ENCODE results near the gene KLHL29. TPM values are rescaled to one million over a fixed set of nuclear protein-coding genes. Genes with fewer than 3 reads are reported as not detected.
A peak's percentile ranks its signal among the peaks of the same experiment; 100 is the strongest.

KLHL29 gene
- polyA plus RNA-seq, 1 of the 3 experiments (the other 2 are of a cell fraction): 4.6 TPM

DNA sequence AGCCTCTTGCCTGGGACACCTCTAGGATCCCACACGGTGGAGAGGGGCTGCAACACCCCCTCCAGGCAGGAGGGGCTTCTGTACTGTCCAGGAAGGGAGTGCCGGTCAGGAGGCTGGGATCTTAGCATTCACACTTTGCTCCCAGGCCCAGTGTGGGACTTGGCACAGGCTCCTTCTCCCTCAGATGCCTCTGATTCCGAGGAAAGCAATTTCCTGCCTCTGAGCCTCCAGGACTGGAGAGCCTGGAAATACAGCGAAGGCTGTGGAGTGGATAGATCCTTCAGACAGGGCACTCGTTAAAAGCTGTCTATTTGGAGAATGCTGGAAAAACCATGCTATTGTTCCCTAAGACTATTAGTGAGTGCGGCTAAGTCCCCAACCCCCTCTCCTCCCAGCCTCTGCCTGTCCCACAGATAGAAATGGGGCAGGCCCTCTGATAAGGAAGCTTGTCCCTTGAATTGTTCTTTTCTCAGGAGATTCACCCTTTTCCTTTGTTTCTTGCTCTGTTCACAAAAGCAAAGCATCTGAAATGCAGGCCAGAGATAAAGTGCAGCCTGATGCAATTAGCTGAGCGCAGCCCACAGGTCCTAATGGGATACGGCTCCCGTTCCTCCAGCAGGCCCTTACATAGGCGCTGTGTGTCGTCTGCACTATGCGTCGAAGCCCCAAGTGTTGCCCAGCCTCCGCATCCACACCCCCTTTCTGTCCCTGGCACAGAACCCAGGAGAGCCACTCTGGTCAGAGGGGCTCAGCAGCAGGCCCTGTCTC lies 252.2 kb downstream of the KLHL29 start (continued):
- TF ChIP-seq, protein P1, sequence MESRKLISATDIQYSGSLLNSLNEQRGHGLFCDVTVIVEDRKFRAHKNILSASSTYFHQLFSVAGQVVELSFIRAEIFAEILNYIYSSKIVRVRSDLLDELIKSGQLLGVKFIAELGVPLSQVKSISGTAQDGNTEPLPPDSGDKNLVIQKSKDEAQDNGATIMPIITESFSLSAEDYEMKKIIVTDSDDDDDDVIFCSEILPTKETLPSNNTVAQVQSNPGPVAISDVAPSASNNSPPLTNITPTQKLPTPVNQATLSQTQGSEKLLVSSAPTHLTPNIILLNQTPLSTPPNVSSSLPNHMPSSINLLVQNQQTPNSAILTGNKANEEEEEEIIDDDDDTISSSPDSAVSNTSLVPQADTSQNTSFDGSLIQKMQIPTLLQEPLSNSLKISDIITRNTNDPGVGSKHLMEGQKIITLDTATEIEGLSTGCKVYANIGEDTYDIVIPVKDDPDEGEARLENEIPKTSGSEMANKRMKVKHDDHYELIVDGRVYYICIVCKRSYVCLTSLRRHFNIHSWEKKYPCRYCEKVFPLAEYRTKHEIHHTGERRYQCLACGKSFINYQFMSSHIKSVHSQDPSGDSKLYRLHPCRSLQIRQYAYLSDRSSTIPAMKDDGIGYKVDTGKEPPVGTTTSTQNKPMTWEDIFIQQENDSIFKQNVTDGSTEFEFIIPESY (IDR thresholded peaks at IDR 0.05; ENCODE audit: borderline replicate concordance, low read depth): no peak
- TF ChIP-seq TCF12 (IDR thresholded peaks at IDR 0.05) (no peak; the same call in 1 of the 2 replicates), TEAD4 (IDR thresholded peaks at IDR 0.05; ENCODE audit: borderline replicate concordance, insufficient read depth) (no peak), FOXM1 (IDR thresholded peaks at IDR 0.05; ENCODE audit: low read depth) (no peak), FOXJ3 (CRISPR knock-in tag; IDR thresholded peaks at IDR 0.05) (peak; percentile 94), GATA2 (CRISPR knock-in tag; IDR thresholded peaks at IDR 0.05) (peak; percentile 94), CHD2 (IDR thresholded peaks at IDR 0.05; ENCODE audit: low read length, partially characterized antibody) (peak; percentile 83)
- TF ChIP-seq, protein P2, sequence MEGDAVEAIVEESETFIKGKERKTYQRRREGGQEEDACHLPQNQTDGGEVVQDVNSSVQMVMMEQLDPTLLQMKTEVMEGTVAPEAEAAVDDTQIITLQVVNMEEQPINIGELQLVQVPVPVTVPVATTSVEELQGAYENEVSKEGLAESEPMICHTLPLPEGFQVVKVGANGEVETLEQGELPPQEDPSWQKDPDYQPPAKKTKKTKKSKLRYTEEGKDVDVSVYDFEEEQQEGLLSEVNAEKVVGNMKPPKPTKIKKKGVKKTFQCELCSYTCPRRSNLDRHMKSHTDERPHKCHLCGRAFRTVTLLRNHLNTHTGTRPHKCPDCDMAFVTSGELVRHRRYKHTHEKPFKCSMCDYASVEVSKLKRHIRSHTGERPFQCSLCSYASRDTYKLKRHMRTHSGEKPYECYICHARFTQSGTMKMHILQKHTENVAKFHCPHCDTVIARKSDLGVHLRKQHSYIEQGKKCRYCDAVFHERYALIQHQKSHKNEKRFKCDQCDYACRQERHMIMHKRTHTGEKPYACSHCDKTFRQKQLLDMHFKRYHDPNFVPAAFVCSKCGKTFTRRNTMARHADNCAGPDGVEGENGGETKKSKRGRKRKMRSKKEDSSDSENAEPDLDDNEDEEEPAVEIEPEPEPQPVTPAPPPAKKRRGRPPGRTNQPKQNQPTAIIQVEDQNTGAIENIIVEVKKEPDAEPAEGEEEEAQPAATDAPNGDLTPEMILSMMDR (IDR thresholded peaks at IDR 0.05): no peak
- TF ChIP-seq, protein P3, sequence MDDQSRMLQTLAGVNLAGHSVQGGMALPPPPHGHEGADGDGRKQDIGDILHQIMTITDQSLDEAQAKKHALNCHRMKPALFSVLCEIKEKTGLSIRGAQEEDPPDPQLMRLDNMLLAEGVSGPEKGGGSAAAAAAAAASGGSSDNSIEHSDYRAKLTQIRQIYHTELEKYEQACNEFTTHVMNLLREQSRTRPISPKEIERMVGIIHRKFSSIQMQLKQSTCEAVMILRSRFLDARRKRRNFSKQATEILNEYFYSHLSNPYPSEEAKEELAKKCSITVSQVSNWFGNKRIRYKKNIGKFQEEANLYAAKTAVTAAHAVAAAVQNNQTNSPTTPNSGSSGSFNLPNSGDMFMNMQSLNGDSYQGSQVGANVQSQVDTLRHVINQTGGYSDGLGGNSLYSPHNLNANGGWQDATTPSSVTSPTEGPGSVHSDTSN (IDR thresholded peaks at IDR 0.05): no peak; the same call in 1 of the 2 replicates

DNA sequence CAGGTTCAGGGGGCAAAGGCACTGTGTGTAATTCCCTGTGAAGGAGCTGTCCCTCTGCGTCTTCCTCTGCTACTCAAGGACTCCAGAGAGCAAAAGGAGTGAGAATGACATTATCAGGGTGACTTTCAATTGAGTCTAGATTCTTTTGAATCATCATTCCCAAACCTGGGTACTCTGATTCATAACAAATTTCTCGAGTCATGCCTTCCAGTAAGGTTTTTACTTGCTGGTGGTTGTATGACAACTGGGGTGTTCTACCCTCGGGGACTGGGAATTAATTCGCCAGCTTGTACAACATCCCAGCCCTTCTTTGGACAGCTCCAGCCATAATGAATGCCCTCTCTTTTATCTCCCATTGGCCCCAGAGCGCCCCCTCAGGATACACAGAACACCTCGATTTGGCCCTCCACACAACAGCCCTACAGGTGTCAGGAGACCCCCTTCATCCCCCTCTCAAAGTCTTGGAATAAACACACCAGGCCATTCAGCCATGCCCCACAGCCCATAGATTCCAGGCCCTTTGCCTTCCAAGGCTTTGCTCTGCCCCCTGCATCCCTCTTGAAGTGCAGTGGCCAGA lies 254.5 kb downstream of the KLHL29 start:
- Histone ChIP-seq H3K27me3 (ENCODE audit: insufficient read depth) (no peaks in the 10 kb centered on the region), H3K79me2 (ENCODE audit: insufficient read depth) (no peaks in the 10 kb centered on the region), H3K4me3 (ENCODE audit: low read depth in 2 of 2, low read length in 1 of 2) (no peak overlapping the region), H2AFZ (ENCODE audit: low read depth) (no peak overlapping the region), H3K9ac (no peak overlapping the region), H3K36me3 (replicated peaks in 1 of 2; ENCODE audit: control insufficient read depth in 1 of 2, insufficient read depth in 2 of 2, low read length in 1 of 2) (peaks cover 0 to 3% of the 10 kb centered on the region in 2 experiments), H3K4me1 (ENCODE audit: control insufficient read depth in 1 of 2, insufficient read depth in 2 of 2, low read depth in 1 of 2, low read length in 1 of 2) (peaks cover 16 to 38% of the 10 kb centered on the region in 2 experiments), H3K9me2 (no peaks in the 10 kb centered on the region), H3K27ac (ENCODE audit: low read depth in 2 of 2, low read length in 1 of 2) (no peak overlapping the region), H3K9me3 (no peaks in the 10 kb centered on the region), H3K4me2 (no peak overlapping the region), H4K20me1 (ENCODE audit: insufficient read depth) (no peaks in the 10 kb centered on the region), H3F3A (replicated peaks; ENCODE audit: insufficient read depth) (peaks cover 9% of the 10 kb centered on the region)
- WGBS (ENCODE audit: low lambda C conversion rate): 67% methylated on average over 6 of the region's 6 CpGs
- CTCF ChIA-PET: interaction anchor here (0.9 to 1.8 kb wide), 2 partner anchors 16 to 120 kb away, joined by 4 to 7 read pairs; no protein-coding TSS in a partner anchor
- TF ChIP-seq MXI1 (IDR thresholded peaks at IDR 0.05; ENCODE audit: low read depth, low read length) (no peak), NFIC (IDR thresholded peaks at IDR 0.05; ENCODE audit: borderline replicate concordance) (no peak), SIN3A (IDR thresholded peaks at IDR 0.05; ENCODE audit: borderline replicate concordance, low read depth, low read length) (no peak), TCF12 (IDR thresholded peaks at IDR 0.05) (no peak), JUND (IDR thresholded peaks at IDR 0.05) (no peak), RXRA (IDR thresholded peaks at IDR 0.05; ENCODE audit: borderline replicate concordance, low read depth) (no peak), POLR2AphosphoS5 (IDR thresholded peaks at IDR 0.05; ENCODE audit: low read depth, low read length) (no peak), GABPA (IDR thresholded peaks at IDR 0.05; ENCODE audit: low read depth) (no peak), FOXJ3 (CRISPR knock-in tag; IDR thresholded peaks at IDR 0.05) (no peak)
- TF ChIP-seq, protein P4, sequence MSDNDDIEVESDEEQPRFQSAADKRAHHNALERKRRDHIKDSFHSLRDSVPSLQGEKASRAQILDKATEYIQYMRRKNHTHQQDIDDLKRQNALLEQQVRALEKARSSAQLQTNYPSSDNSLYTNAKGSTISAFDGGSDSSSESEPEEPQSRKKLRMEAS (IDR thresholded peaks at IDR 0.05; ENCODE audit: low read depth): no peak
- POLR2A ChIA-PET: no interaction called here
- DNase-seq: no peak

Data from SK-N-SH (cell line).